ENCODE measurements around the gene RGSL1.

RGSL1 gene

DNA sequence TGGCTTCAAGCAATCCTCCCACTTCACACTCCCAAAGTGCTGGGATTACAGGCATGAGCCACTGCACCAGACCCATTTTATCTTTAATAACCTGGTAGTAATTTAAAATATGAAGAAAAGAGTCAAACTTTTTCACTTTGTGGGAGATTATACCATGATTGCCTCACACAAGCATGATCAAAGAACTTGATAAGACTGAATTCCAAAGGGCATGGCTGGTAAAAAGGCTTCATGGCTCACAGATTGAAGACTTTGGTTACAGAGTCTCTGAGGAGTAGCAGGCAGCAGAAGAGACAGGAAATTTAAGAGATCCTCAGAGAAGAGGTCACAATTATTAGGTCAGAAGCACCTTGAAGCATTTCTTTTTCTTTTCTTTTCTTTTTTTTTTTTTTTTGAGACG lies 16.4 kb upstream of the RGSL1 start:
- no peak for ATAC-seq
- TF ChIP-seq PPARA (CRISPR knock-in tag; IDR thresholded peaks at IDR 0.05; ENCODE audit: borderline replicate concordance) (no peak), CSRNP3 (CRISPR knock-in tag; IDR thresholded peaks at IDR 0.05) (no peak), ZFP30 (CRISPR knock-in tag; IDR thresholded peaks at IDR 0.05) (no peak), TOX (CRISPR knock-in tag; IDR thresholded peaks at IDR 0.05; ENCODE audit: borderline replicate concordance) (no peak)

DNA sequence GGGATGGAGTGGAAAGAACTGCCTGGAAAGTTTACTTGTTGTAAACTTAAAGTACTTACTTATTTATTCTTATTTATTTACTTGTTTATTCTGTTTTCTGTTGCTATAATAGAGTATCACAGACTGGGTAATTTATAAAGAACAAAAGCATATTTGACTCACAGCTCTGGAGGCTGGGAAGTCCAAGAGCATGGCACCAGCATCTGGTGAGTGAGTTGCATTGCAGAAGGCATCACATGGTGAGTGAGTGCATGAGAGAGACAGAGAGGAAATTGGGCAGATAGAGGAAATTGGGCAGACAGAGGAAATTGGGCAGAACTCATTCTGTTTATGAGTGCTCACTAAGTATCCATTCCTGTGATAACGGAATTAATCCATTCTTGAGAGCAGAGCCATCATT lies 11.6 kb upstream of the RGSL1 start:
- no peak for ATAC-seq

GRCh38 chr1:182441719-182442118 lies 8.2 kb upstream of the RGSL1 start:
- ATAC-seq, result no peak
- TF ChIP-seq TOX (CRISPR knock-in tag; IDR thresholded peaks at IDR 0.05; ENCODE audit: borderline replicate concordance) (no peak), ZNF8 (CRISPR knock-in tag; IDR thresholded peaks at IDR 0.05) (no peak), GLIS3 (CRISPR knock-in tag; IDR thresholded peaks at IDR 0.05) (no peak), OSR1 (CRISPR knock-in tag; IDR thresholded peaks at IDR 0.05) (no peak), BACH2 (CRISPR knock-in tag; IDR thresholded peaks at IDR 0.05; ENCODE audit: borderline replicate concordance) (no peak), CSRNP3 (CRISPR knock-in tag; IDR thresholded peaks at IDR 0.05) (no peak), CSDC2 (CRISPR knock-in tag; IDR thresholded peaks at IDR 0.05) (no peak), RARB (CRISPR knock-in tag; IDR thresholded peaks at IDR 0.05) (no peak), PPARA (CRISPR knock-in tag; IDR thresholded peaks at IDR 0.05; ENCODE audit: borderline replicate concordance) (no peak), PATZ1 (CRISPR knock-in tag; IDR thresholded peaks at IDR 0.05; ENCODE audit: borderline replicate concordance) (no peak), ARNTL (CRISPR knock-in tag; IDR thresholded peaks at IDR 0.05; ENCODE audit: borderline replicate concordance, low read depth) (no peak), ZC3H10 (CRISPR knock-in tag; IDR thresholded peaks at IDR 0.05) (no peak), SNAI2 (CRISPR knock-in tag; IDR thresholded peaks at IDR 0.05) (no peak), ESRRG (CRISPR knock-in tag; IDR thresholded peaks at IDR 0.05) (no peak), TSHZ2 (CRISPR knock-in tag; IDR thresholded peaks at IDR 0.05) (no peak), ISL1 (CRISPR knock-in tag; IDR thresholded peaks at IDR 0.05) (no peak)

More for the DNA sequence above, 11.6 kb upstream of the RGSL1 start:
- TF ChIP-seq ARNTL (CRISPR knock-in tag; IDR thresholded peaks at IDR 0.05; ENCODE audit: borderline replicate concordance, low read depth), result no peak
- no peak for TF ChIP-seq BACH2 (CRISPR knock-in tag; IDR thresholded peaks at IDR 0.05; ENCODE audit: borderline replicate concordance)
- TF ChIP-seq TOX (CRISPR knock-in tag; IDR thresholded peaks at IDR 0.05; ENCODE audit: borderline replicate concordance), result no peak

DNA sequence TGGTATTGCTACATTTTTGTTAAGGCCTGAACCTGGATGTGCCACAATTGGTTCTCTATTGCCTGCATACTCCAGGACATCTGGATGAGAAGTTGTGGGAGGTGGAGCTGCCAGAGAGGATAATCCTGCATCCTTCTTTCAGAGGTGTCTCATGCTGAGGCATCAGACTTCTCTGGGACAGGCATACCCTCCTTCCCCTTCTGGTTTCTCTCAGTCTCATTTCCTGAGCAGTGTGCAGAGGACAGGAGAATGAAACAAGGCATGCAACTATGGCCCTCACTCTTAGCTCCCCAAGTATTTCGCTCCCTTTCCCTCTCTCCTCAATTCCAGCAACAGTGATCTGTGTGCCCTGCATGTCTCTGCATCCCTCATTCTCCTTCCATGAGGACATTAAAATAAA lies 7.6 kb upstream of the RGSL1 start:
- no peak for ATAC-seq
- TF ChIP-seq ISL1 (CRISPR knock-in tag; IDR thresholded peaks at IDR 0.05) (no peak), RARB (CRISPR knock-in tag; IDR thresholded peaks at IDR 0.05) (no peak), ZFP3 (CRISPR knock-in tag; IDR thresholded peaks at IDR 0.05) (no peak), OSR1 (CRISPR knock-in tag; IDR thresholded peaks at IDR 0.05) (no peak), ZNF70 (CRISPR knock-in tag; IDR thresholded peaks at IDR 0.05) (no peak), ZNF8 (CRISPR knock-in tag; IDR thresholded peaks at IDR 0.05) (no peak), CSDC2 (CRISPR knock-in tag; IDR thresholded peaks at IDR 0.05) (no peak)
- TF ChIP-seq, protein P1, sequence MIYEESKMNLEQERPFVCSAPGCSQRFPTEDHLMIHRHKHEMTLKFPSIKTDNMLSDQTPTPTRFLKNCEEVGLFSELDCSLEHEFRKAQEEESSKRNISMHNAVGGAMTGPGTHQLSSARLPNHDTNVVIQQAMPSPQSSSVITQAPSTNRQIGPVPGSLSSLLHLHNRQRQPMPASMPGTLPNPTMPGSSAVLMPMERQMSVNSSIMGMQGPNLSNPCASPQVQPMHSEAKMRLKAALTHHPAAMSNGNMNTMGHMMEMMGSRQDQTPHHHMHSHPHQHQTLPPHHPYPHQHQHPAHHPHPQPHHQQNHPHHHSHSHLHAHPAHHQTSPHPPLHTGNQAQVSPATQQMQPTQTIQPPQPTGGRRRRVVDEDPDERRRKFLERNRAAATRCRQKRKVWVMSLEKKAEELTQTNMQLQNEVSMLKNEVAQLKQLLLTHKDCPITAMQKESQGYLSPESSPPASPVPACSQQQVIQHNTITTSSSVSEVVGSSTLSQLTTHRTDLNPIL (CRISPR knock-in tag; IDR thresholded peaks at IDR 0.05; ENCODE audit: low read depth), result no peak

Measured in SK-N-SH treated with all-trans-retinoic acid at 6 μM for 48 hours (cell line).